Thyroid gland (tissue), 4 donors: Measurements from ENCODE around the gene SLC23A3.

Source experiments
- POLR2A ChIP-seq, 2 donors: fragments of 450-650 bp; IDR thresholded peaks; one replicate each; pipeline ENCODE4 v1.6.1; 2017; ENCODE audit warnings: antibody characterized with exemption in 2 of 2, mild to moderate bottlenecking in 2 of 2, moderate library complexity in 1 of 2
- TF ChIP-seq, protein P1 (sequence below), 6 experiments: fragments of 200-600 bp in 3 of 6; fragments of 450-650 bp in 3 of 6; sonication (generic) in 3 of 6; IDR thresholded peaks; one replicate each; pipeline ENCODE4 v1.5.1; 2016 to 2019; ENCODE audit warnings: antibody characterized with exemption in 6 of 6, mild to moderate bottlenecking in 2 of 6, inconsistent platforms in 1 of 6, moderate library complexity in 1 of 6

DNA sequence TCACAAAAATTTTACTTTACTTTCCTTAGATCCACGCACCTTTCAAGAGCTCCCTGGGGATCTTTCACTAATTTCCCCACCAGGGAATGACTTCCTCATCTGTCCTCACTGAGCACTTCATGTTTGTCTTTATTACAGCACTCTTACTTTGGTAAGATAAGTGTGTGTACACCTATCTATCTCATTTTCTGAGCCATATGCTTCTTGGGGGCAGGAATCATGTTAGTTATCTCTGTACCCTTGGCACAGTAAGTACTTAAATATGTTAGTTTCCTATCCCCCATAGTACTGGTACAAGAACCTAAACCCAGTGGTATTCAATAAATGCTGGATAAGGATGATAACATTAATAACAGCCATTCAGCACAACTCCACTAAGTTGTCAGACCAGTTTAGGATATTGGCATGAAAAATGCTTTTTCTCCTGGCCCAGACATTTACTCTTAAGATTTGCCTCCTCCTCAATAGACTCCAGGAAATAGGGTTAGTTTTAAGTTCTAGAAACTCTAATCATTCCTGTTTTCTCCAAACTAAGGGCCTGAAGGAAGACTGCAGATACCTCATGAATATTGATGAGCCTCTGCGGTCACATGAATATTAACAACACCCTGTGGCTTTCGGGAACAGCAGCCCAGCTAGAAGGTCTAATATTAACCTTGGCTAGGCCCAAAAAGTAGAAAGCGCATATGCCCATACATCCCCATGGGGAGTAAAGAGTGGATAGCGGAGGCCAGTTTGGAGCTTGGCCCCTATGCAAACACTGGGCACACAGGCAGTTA, 47.4 kb downstream of the SLC23A3 start:
- TF ChIP-seq, protein P1, sequence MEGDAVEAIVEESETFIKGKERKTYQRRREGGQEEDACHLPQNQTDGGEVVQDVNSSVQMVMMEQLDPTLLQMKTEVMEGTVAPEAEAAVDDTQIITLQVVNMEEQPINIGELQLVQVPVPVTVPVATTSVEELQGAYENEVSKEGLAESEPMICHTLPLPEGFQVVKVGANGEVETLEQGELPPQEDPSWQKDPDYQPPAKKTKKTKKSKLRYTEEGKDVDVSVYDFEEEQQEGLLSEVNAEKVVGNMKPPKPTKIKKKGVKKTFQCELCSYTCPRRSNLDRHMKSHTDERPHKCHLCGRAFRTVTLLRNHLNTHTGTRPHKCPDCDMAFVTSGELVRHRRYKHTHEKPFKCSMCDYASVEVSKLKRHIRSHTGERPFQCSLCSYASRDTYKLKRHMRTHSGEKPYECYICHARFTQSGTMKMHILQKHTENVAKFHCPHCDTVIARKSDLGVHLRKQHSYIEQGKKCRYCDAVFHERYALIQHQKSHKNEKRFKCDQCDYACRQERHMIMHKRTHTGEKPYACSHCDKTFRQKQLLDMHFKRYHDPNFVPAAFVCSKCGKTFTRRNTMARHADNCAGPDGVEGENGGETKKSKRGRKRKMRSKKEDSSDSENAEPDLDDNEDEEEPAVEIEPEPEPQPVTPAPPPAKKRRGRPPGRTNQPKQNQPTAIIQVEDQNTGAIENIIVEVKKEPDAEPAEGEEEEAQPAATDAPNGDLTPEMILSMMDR (IDR thresholded peaks at IDR 0.05), result no peak
- no peak for TF ChIP-seq POLR2A (IDR thresholded peaks at IDR 0.05)
